ENCODE measurements around the gene KLF8.

Gene KLF8

GRCh38 chrX:56221101-56221500 is 11.1 kb upstream of the KLF8 start:
- TF ChIP-seq TAF1 (IDR thresholded peaks at IDR 0.05; ENCODE audit: low read depth), result no peak
- TF ChIP-seq EGR1 (IDR thresholded peaks at IDR 0.05), result no peak
- no peak for TF ChIP-seq CREB1 (IDR thresholded peaks at IDR 0.05; ENCODE audit: low read depth)
- TF ChIP-seq CEBPB (IDR thresholded peaks at IDR 0.05), result no peak
- no peak for TF ChIP-seq USF1 (IDR thresholded peaks at IDR 0.05)

- TF ChIP-seq CEBPB (IDR thresholded peaks at IDR 0.05), result no peak
- no peak for TF ChIP-seq EGR1 (IDR thresholded peaks at IDR 0.05)
- TF ChIP-seq FOXM1 (IDR thresholded peaks at IDR 0.05; ENCODE audit: borderline replicate concordance, low read depth), result no peak
- no peak for TF ChIP-seq NFIC (IDR thresholded peaks at IDR 0.05)
- TF ChIP-seq USF1 (IDR thresholded peaks at IDR 0.05), result no peak
- no peak for TF ChIP-seq TEAD4 (IDR thresholded peaks at IDR 0.05)
- TF ChIP-seq EP300 (IDR thresholded peaks at IDR 0.05; ENCODE audit: borderline replicate concordance), result no peak
- TF ChIP-seq YY1 (IDR thresholded peaks at IDR 0.05; ENCODE audit: low read depth), result no peak
- no peak for TF ChIP-seq RAD21 (IDR thresholded peaks at IDR 0.05; ENCODE audit: low read depth)
- TF ChIP-seq CREB1 (IDR thresholded peaks at IDR 0.05; ENCODE audit: low read depth), result no peak
- no peak for TF ChIP-seq TCF12 (IDR thresholded peaks at IDR 0.05; ENCODE audit: low read depth)
- TF ChIP-seq ZBTB7A (IDR thresholded peaks at IDR 0.05; ENCODE audit: low read depth), result no peak
- no peak for TF ChIP-seq MAX (IDR thresholded peaks at IDR 0.05)
- no peak for TF ChIP-seq TAF1 (IDR thresholded peaks at IDR 0.05; ENCODE audit: low read depth)
- TF ChIP-seq REST (IDR thresholded peaks at IDR 0.05; ENCODE audit: low read depth), result no peak
These were observed 9.6 kb upstream of the KLF8 start for GRCh38 chrX:56222473-56223000.

GRCh38 chrX:56226980-56227379 is 5.2 kb upstream of the KLF8 start:
- TF ChIP-seq MAX (IDR thresholded peaks at IDR 0.05), result no peak
- no peak for TF ChIP-seq ZBTB7A (IDR thresholded peaks at IDR 0.05; ENCODE audit: low read depth)
- TF ChIP-seq YY1 (IDR thresholded peaks at IDR 0.05; ENCODE audit: low read depth), result no peak
- no peak for TF ChIP-seq TAF1 (IDR thresholded peaks at IDR 0.05; ENCODE audit: low read depth)

GRCh38 chrX:56228914-56229313 is 3.2 kb upstream of the KLF8 start:
- TF ChIP-seq EP300 (IDR thresholded peaks at IDR 0.05; ENCODE audit: borderline replicate concordance) (no peak), USF1 (IDR thresholded peaks at IDR 0.05) (no peak), YY1 (IDR thresholded peaks at IDR 0.05; ENCODE audit: low read depth) (no peak), REST (IDR thresholded peaks at IDR 0.05; ENCODE audit: low read depth) (no peak), EGR1 (IDR thresholded peaks at IDR 0.05) (no peak), TCF12 (IDR thresholded peaks at IDR 0.05; ENCODE audit: low read depth) (no peak), TEAD4 (IDR thresholded peaks at IDR 0.05) (no peak), CREB1 (IDR thresholded peaks at IDR 0.05; ENCODE audit: low read depth) (no peak), TAF1 (IDR thresholded peaks at IDR 0.05; ENCODE audit: low read depth) (no peak), ZBTB7A (IDR thresholded peaks at IDR 0.05; ENCODE audit: low read depth) (no peak), FOXM1 (IDR thresholded peaks at IDR 0.05; ENCODE audit: borderline replicate concordance, low read depth) (no peak), RAD21 (IDR thresholded peaks at IDR 0.05; ENCODE audit: low read depth) (no peak), NFIC (IDR thresholded peaks at IDR 0.05) (no peak), CEBPB (IDR thresholded peaks at IDR 0.05) (no peak), MAX (IDR thresholded peaks at IDR 0.05) (no peak)

GRCh38 chrX:56231537-56232090 is 542 bp upstream of the KLF8 start:
- no peak for TF ChIP-seq MAX (IDR thresholded peaks at IDR 0.05)
- TF ChIP-seq TCF12 (IDR thresholded peaks at IDR 0.05; ENCODE audit: low read depth), result no peak
- no peak for TF ChIP-seq YY1 (IDR thresholded peaks at IDR 0.05; ENCODE audit: low read depth)
- no peak for TF ChIP-seq EGR1 (IDR thresholded peaks at IDR 0.05)
- no peak for TF ChIP-seq NFIC (IDR thresholded peaks at IDR 0.05)
- TF ChIP-seq ZBTB7A (IDR thresholded peaks at IDR 0.05; ENCODE audit: low read depth), result no peak
- no peak for TF ChIP-seq USF1 (IDR thresholded peaks at IDR 0.05)
- TF ChIP-seq TEAD4 (IDR thresholded peaks at IDR 0.05), result no peak
- TF ChIP-seq EP300 (IDR thresholded peaks at IDR 0.05; ENCODE audit: borderline replicate concordance), result no peak
- no peak for TF ChIP-seq TAF1 (IDR thresholded peaks at IDR 0.05; ENCODE audit: low read depth)
- TF ChIP-seq CREB1 (IDR thresholded peaks at IDR 0.05; ENCODE audit: low read depth), result no peak
- no peak for TF ChIP-seq RAD21 (IDR thresholded peaks at IDR 0.05; ENCODE audit: low read depth)
- TF ChIP-seq CEBPB (IDR thresholded peaks at IDR 0.05), result no peak
- no peak for TF ChIP-seq REST (IDR thresholded peaks at IDR 0.05; ENCODE audit: low read depth)
- TF ChIP-seq FOXM1 (IDR thresholded peaks at IDR 0.05; ENCODE audit: borderline replicate concordance, low read depth), result no peak
